ENCODE measurements around the gene OSBPL9. TPM values are rescaled to one million over a fixed set of nuclear protein-coding genes. Genes with fewer than 3 reads are reported as not detected.

Gene OSBPL9
- total and polyA plus RNA-seq, 9 of the 15 experiments (the other 6 are each of a cell fraction or from before 2014, with no cell fraction given): 43.9 to 217 (median 170) TPM

DNA sequence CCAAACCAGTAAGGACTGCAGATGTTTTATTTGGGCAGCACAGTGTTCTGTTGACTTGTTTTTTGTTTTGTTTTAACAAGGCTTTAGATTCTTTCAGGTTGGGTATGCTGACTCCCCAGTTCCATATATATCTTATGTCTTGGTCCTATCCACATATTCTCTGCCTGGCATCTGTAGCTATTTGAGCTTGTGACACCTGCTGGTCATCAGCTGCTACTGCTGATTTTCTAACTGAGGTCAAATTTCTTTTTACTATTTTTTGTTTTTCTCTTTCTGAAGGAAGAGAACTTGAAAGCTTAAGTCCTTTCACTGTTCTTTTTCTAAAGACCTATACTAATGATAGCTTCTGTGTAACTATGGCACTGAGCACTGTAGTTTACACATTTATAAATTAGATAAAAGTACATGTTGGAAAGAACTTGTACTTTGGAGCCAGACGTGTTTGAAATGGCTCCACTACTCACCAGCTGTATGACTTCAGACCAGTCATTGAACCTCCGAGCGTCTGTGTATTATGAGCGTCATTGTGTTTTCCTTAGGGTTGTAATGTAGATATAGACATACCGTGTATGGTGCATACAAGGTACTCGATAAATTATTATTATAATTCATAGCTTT, 152.2 kb downstream of the OSBPL9 start (continued):
- TF ChIP-seq ZNF384 (IDR thresholded peaks at IDR 0.05; ENCODE audit: low read depth, low read length) (peak; percentile 42), GATA2 (CRISPR knock-in tag; IDR thresholded peaks at IDR 0.05) (no peak), IRF9 (tag; IDR thresholded peaks at IDR 0.05) (no peak), FIP1L1 (IDR thresholded peaks at IDR 0.05; ENCODE audit: low read depth, low read length, poor library complexity, severe bottlenecking) (no peak), NFIC (IDR thresholded peaks at IDR 0.05) (0 out of 2 replicates have a peak, but pooled peaks have one; percentile 25), EHMT2 (IDR thresholded peaks at IDR 0.05) (no peak), JUND (IDR thresholded peaks at IDR 0.05; ENCODE audit: borderline replicate concordance, low read depth, low read length) (peak; percentile 28; the same call in 1 of the 2 replicates), JUND (tag; IDR thresholded peaks at IDR 0.05; ENCODE audit: borderline replicate concordance, low read depth, low read length) (no peak), SIRT6 (IDR thresholded peaks at IDR 0.05; ENCODE audit: low read depth, low read length) (no peak), ILF3 (IDR thresholded peaks at IDR 0.05; ENCODE audit: borderline replicate concordance) (no peak), ZNF316 (IDR thresholded peaks at IDR 0.05) (peak; percentile 19; the same call in 1 of the 2 replicates), XRCC3 (IDR thresholded peaks at IDR 0.05) (no peak), ZNF444 (CRISPR knock-in tag; IDR thresholded peaks at IDR 0.05) (no peak), CEBPG (CRISPR knock-in tag; IDR thresholded peaks at IDR 0.05) (no peak), CEBPG (tag; conservative IDR thresholded peaks at IDR 0.05 in 1 of 2, IDR thresholded peaks at IDR 0.05 in 1 of 2) (no peak), ARID2 (IDR thresholded peaks at IDR 0.05) (peak; percentile 72), TFAM (CRISPR knock-in tag; conservative IDR thresholded peaks at IDR 0.05) (no peak)
- TF ChIP-seq, protein P1, sequence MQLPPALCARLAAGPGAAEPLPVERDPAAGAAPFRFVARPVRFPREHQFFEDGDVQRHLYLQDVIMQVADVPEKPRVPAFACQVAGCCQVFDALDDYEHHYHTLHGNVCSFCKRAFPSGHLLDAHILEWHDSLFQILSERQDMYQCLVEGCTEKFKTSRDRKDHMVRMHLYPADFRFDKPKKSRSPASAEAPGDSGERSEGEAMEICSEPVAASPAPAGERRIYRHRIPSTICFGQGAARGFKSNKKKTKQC (CRISPR knock-in tag; IDR thresholded peaks at IDR 0.05): no peak
